Measurements from ENCODE around the gene HOXA6. TPM values are rescaled to one million over a fixed set of nuclear protein-coding genes. Genes with fewer than 3 reads are reported as not detected.

Gene HOXA6
- total RNA-seq, 2 experiments from 2014 or later: not detected

DNA sequence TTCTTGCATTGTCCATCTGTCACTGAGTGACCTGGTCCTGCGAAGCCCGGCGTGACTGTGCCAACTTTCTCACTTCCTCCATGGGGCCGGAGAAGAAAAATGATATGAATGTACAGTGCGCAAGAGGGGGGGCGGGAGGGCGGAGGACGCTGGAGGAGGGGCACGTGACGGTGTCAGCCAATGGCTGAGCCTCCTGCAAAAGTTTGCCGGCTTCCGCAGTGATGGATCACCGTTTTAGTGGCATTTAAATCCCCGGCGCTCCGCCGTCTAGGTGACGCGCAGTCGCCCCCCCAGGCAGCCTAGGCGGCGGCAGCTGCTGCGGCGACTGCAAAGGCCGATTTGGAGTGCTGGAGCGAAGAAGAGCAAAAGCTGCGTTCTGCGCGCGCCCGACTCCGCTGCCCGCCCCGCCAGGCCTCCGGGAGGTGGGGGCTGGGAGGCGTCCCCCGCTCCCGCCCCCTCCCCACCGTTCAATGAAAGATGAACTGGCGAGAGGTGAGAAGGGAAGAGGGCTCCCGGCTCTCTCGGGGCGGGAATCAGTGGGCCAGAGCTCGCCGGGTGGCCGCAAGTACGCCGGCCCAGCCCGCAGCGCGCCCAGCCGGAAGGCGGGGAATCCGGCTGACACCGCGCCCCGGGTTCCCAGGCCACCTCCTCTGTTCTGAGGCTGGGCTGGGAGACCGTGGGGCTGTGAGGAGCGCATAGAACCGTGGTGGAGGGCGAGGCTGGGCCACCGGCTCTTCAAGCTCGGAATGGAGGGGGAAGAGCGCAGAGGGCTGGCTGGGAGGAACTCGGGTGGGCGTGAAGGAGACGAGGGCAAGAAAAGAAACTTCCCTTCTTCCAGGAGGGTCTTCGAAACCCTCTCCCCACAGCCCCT is 51.4 kb downstream of the HOXA6 start, which contains the start of gene HOXA1:
Gene HOXA1, minus strand, starts transcription at position 104 of the 871 bp plus-strand sequence. Its CDS starts 88 bp downstream, at position 16.
- DNase-seq (peak; percentile 24 to 92 (median 60)), ATAC-seq (ENCODE audit: poor library complexity) (peak; percentile 85)
- peak within 1 kb of the TSS in 1 of 2 donors; percentile 17 for H3K27ac ChIP-seq (ENCODE audit: low read depth in 1 of 2, low read length in 2 of 2)
- peaks cover 0 to 16% of the 10 kb centered on the region in 2 experiments for H3K9me3 ChIP-seq (ENCODE audit: control insufficient read depth in 1 of 2, insufficient read depth in 1 of 2, low read length in 2 of 2)
- TF ChIP-seq, protein P1, sequence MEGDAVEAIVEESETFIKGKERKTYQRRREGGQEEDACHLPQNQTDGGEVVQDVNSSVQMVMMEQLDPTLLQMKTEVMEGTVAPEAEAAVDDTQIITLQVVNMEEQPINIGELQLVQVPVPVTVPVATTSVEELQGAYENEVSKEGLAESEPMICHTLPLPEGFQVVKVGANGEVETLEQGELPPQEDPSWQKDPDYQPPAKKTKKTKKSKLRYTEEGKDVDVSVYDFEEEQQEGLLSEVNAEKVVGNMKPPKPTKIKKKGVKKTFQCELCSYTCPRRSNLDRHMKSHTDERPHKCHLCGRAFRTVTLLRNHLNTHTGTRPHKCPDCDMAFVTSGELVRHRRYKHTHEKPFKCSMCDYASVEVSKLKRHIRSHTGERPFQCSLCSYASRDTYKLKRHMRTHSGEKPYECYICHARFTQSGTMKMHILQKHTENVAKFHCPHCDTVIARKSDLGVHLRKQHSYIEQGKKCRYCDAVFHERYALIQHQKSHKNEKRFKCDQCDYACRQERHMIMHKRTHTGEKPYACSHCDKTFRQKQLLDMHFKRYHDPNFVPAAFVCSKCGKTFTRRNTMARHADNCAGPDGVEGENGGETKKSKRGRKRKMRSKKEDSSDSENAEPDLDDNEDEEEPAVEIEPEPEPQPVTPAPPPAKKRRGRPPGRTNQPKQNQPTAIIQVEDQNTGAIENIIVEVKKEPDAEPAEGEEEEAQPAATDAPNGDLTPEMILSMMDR (IDR thresholded peaks at IDR 0.05): no peak
- H3K4me1 Mint-ChIP-seq (ENCODE audit: low read depth): peaks cover 22% of the 10 kb centered on the region
- no peak within 1 kb of the TSS for H3K27ac Mint-ChIP-seq
- ChIA-PET POLR2A (interaction anchor here (0.5 to 1.2 kb wide), 4 partner anchors 12 to 237 kb away, joined by 3 read pairs; no protein-coding TSS in a partner anchor), CTCF (no interaction called here)
- H3K4me3 Mint-ChIP-seq: peak within 1 kb of the TSS; percentile 90
- intact Hi-C loops (cut with DNase I, micrococcal nuclease): loop anchor here in 1 of 2 experiments (10.0 kb wide), 2 partner anchors 231 to 1241 kb away; partner anchors contain the start of gene SKAP2
- peaks cover 91% of the 10 kb centered on the region for H3K27me3 Mint-ChIP-seq
- H3K36me3 ChIP-seq (ENCODE audit: insufficient read depth, low read length): no peaks in the 10 kb centered on the region
- no peaks in the 10 kb centered on the region for H3K9me3 Mint-ChIP-seq
- peaks cover 63 to 79% of the 10 kb centered on the region in 2 experiments for H3K27me3 ChIP-seq (ENCODE audit: control insufficient read depth in 1 of 2, insufficient read depth in 2 of 2, low read length in 2 of 2)
- peak within 1 kb of the TSS; percentile 77 for H3K4me3 ChIP-seq (ENCODE audit: low read length)
- peaks cover 43% of the 10 kb centered on the region for H3K4me1 ChIP-seq (ENCODE audit: insufficient read depth, low read length)
- H3K36me3 Mint-ChIP-seq (ENCODE audit: low read depth): no peaks in the 10 kb centered on the region

Small RNAs within 50 kb of the gene (microRNA-seq; reads per million reads assigned to microRNA genes)
- gene MIR196B (ENCODE audit: borderline microRNAs expressed, borderline replicate concordance): 12.8 reads per million, percentile 42 among the genes with 10 or more reads in this experiment

Other genes starting within 250 kb of the HOXA6 start
- under 1 TPM; 0.14 to 0.22 TPM for gene HOXA1, start 51.8 kb downstream of the HOXA6 start, total RNA-seq
- not detected for gene HOXA2, start 45.1 kb downstream of the HOXA6 start, total RNA-seq
- not detected for gene HOXA4, start 17.0 kb downstream of the HOXA6 start, total RNA-seq
- not detected for gene HOXA5, start 4.1 kb downstream of the HOXA6 start, total RNA-seq
- gene HOXA3, start 4.8 kb upstream of the HOXA6 start, total RNA-seq: not detected
- not detected for gene HOXA7, start 8.9 kb upstream of the HOXA6 start, total RNA-seq
- not detected for gene HOXA9, start 17.8 kb upstream of the HOXA6 start, total RNA-seq
- not detected for gene HOXA10, start 26.5 kb upstream of the HOXA6 start, total RNA-seq
- gene HOXA11, start 37.5 kb upstream of the HOXA6 start, total RNA-seq: not detected
- gene HOXA13, start 52.3 kb upstream of the HOXA6 start, total RNA-seq: not detected
- gene EVX1, start 95.0 kb upstream of the HOXA6 start, total RNA-seq: under 1 TPM; 0.25 to 0.33 TPM

Measured in CD4-positive, alpha-beta T cell (primary cell).